Astrocyte of the hippocampus (primary cell): ENCODE results near the gene THEM5.
"Not testable (repeated sequence)": the region's sequence is repeated elsewhere in the genome, so short reads cannot be mapped to it uniquely, and the experiment has no call there.

Source experiments
- DNase-seq: peaks from one replicate; pipeline ENCODE4 v3.0.0; 2011; ENCODE audit warnings: low read depth, low spot score

The THEM5 gene

GRCh38 chr1:151853411-151853943 is at the start of gene THEM5:
Gene THEM5 (minus strand): TSS chr1:151853712. CDS start chr1:151853565, 147 bp downstream.
- no peak for DNase-seq

GRCh38 chr1:151902858-151903257 is 49.3 kb upstream of the THEM5 start:
- DNase-seq, result no peak

- DNase-seq, result not testable (repeated sequence)
Measured at GRCh38 chr1:151900804-151901203, 47.3 kb upstream of the THEM5 start.

- no peak for DNase-seq
Measured at GRCh38 chr1:151898519-151898991, 45.0 kb upstream of the THEM5 start.

- no peak for DNase-seq
Measured at GRCh38 chr1:151897991-151898431, 44.5 kb upstream of the THEM5 start.

GRCh38 chr1:151893176-151893924 is 39.8 kb upstream of the THEM5 start:
- DNase-seq, result no peak

- DNase-seq, result peak; percentile 50
Measured at GRCh38 chr1:151892190-151892589, 38.7 kb upstream of the THEM5 start.

GRCh38 chr1:151891512-151891911 is 38.0 kb upstream of the THEM5 start:
- no peak for DNase-seq

GRCh38 chr1:151888972-151889570 is 35.6 kb upstream of the THEM5 start:
- DNase-seq, result no peak

GRCh38 chr1:151887028-151887427 is 33.5 kb upstream of the THEM5 start:
- peak; percentile 49 for DNase-seq

- DNase-seq, result no peak
Measured at GRCh38 chr1:151885479-151885878, 32.0 kb upstream of the THEM5 start.

- not testable (repeated sequence) for DNase-seq
Measured at GRCh38 chr1:151884879-151885278, 31.4 kb upstream of the THEM5 start.

- not testable (repeated sequence) for DNase-seq
Measured at GRCh38 chr1:151884445-151884844, 30.9 kb upstream of the THEM5 start.

GRCh38 chr1:151883898-151884297 is 30.4 kb upstream of the THEM5 start:
- DNase-seq, result not testable (repeated sequence)

GRCh38 chr1:151882918-151883317 is 29.4 kb upstream of the THEM5 start:
- DNase-seq, result not testable (repeated sequence)

- no peak for DNase-seq
Measured at GRCh38 chr1:151882466-151882865, 29.0 kb upstream of the THEM5 start.

GRCh38 chr1:151881479-151881878 is 28.0 kb upstream of the THEM5 start:
- DNase-seq, result no peak

- no peak for DNase-seq
Measured at GRCh38 chr1:151875419-151876097, 22.0 kb upstream of the THEM5 start.

GRCh38 chr1:151872776-151873175 is 19.3 kb upstream of the THEM5 start:
- DNase-seq, result not testable (repeated sequence)

- peak; percentile 54 for DNase-seq
Measured at GRCh38 chr1:151871284-151872030, 17.9 kb upstream of the THEM5 start.

- no peak for DNase-seq
Measured at GRCh38 chr1:151868486-151868885, 15.0 kb upstream of the THEM5 start.
